Measurements from ENCODE around the gene KCNQ5. TPM values are rescaled to one million over a fixed set of nuclear protein-coding genes. Genes with fewer than 3 reads are reported as not detected.

Gene KCNQ5
- total RNA-seq, 1 donor from 2014 or later = not detected

DNA sequence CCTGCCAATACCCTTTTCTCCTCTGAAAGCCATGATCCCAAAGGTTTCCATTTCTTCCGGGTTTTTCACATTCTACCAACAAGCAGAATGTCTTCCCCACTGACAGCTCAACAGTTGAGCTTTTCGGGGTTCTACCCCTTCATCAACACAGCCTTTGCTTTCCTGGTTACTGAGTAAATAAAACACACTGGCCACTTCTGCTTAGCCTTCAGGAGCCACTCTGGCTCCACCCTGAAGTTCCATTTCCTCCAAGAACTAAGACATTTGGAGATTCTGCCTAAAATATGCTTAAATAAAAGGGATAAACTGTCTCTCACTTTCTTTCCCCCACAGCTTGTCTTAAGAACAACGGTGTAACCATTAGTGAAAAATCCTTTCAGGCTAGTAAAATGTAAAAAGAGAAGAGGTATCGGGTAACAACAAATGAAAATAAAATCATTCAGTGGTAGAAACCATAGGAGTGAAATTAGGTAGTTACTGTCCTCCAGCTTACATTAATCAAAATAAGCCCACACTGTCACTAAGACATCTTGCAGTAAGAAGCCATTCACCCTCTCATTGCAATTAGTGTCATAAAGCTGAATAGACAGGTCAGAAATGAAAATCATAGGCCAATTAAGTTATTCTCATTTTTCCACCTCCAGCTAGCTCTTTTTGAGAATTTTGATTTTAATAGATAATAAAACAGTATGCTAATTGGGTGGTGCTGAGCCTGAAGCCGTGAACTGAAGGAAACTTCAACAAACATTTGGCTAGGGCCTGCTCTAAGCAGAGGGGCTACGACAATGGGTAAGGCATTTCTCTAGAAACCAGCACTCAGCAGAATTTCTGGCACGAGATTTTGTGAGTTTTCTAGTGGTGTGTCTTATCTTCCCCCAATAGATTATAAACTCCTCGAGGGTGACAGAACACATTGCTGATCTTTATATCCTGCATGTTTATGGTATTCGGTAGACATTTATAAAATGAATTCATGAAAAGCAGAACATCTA lies 409.2 kb downstream of the KCNQ5 start:
- H3K4me1 ChIP-seq = peaks cover 6% of the 10 kb centered on the region
- H3K9ac ChIP-seq = no peak overlapping the region
- DNase-seq (ENCODE audit: low spot score) = no peak
- H3K36me3 ChIP-seq = no peaks in the 10 kb centered on the region
- TF ChIP-seq, protein P1, sequence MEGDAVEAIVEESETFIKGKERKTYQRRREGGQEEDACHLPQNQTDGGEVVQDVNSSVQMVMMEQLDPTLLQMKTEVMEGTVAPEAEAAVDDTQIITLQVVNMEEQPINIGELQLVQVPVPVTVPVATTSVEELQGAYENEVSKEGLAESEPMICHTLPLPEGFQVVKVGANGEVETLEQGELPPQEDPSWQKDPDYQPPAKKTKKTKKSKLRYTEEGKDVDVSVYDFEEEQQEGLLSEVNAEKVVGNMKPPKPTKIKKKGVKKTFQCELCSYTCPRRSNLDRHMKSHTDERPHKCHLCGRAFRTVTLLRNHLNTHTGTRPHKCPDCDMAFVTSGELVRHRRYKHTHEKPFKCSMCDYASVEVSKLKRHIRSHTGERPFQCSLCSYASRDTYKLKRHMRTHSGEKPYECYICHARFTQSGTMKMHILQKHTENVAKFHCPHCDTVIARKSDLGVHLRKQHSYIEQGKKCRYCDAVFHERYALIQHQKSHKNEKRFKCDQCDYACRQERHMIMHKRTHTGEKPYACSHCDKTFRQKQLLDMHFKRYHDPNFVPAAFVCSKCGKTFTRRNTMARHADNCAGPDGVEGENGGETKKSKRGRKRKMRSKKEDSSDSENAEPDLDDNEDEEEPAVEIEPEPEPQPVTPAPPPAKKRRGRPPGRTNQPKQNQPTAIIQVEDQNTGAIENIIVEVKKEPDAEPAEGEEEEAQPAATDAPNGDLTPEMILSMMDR (IDR thresholded peaks at IDR 0.05) = no peak
- no peak for TF ChIP-seq EZH2 (IDR thresholded peaks at IDR 0.05)
- TF ChIP-seq EZH2phosphoT487 (IDR thresholded peaks at IDR 0.05) = no peak
- Mint-ChIP-seq H3K36me3 (no peaks in the 10 kb centered on the region), H3K27ac (no peak overlapping the region), H3K4me3 (no peak overlapping the region), H3K9me3 (no peaks in the 10 kb centered on the region), H3K4me1 (peaks cover 6% of the 10 kb centered on the region), H3K27me3 (ENCODE audit: insufficient read depth, low read depth) (no peaks in the 10 kb centered on the region)
- peak overlapping the region; percentile 6 for H2AFZ ChIP-seq (replicated peaks)
- H3K9me3 ChIP-seq (ENCODE audit: low read depth) = no peaks in the 10 kb centered on the region
- no peak overlapping the region for H3K4me3 ChIP-seq
- no peak overlapping the region for H3K27ac ChIP-seq
- no peak overlapping the region for H3K4me2 ChIP-seq
- no peaks in the 10 kb centered on the region for H3K79me2 ChIP-seq (ENCODE audit: low read depth)
- no peaks in the 10 kb centered on the region for H3F3A ChIP-seq (ENCODE audit: low read depth)
- H4K20me1 ChIP-seq (ENCODE audit: low read depth) = no peaks in the 10 kb centered on the region
- no peaks in the 10 kb centered on the region for H3K27me3 ChIP-seq

DNA sequence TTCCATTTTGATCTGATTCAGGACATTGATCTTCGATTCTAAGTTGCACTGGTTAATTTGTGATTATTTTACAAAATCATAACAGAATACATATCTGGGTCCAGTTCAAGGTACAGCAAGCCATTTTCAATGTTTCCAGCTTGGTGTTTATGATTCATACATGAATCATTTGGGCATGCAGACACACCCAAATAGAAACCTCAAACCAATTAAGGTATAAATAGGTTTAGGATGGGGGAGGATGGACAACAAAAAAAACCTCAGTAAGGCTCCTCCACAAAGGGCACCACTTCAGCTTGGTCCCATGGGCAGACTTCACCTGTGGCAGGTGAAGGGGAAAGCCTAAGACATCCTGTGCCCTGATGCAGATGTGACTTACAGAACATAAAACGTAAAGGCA lies 410.7 kb downstream of the KCNQ5 start:
- no peak overlapping the region for H3K4me3 Mint-ChIP-seq
- peaks cover 6% of the 10 kb centered on the region for H3K4me1 Mint-ChIP-seq

DNA sequence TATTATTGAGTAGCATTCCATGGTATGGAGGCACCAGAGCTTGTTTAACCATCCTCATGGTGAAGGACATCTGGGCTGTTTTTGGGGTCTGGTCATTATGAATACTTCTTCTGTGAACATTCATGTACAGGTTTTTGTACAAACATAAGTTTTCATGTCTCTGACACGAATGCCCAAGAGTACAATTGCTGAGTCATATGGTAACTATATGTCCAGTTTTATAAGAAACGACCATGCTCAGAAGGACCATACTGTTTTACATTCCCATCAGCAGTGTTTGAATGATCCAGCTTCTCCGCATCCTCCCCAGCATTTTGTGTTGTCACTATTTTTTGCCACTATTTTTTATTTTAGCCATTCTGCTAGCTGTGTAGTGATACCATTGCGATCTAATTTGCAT lies 414.8 kb downstream of the KCNQ5 start:
- Mint-ChIP-seq H3K27ac (no peak overlapping the region), H3K36me3 (no peaks in the 10 kb centered on the region)

More for the DNA sequence above, 410.7 kb downstream of the KCNQ5 start:
- Histone ChIP-seq H3K79me2 (ENCODE audit: low read depth) (no peaks in the 10 kb centered on the region), H3K27ac (no peak overlapping the region), H3K27me3 (no peaks in the 10 kb centered on the region), H3F3A (ENCODE audit: low read depth) (no peaks in the 10 kb centered on the region), H4K20me1 (ENCODE audit: low read depth) (no peaks in the 10 kb centered on the region), H3K9ac (no peak overlapping the region), H3K9me3 (ENCODE audit: low read depth) (no peaks in the 10 kb centered on the region), H3K4me2 (no peak overlapping the region), H3K4me3 (no peak overlapping the region), H2AFZ (replicated peaks) (no peak overlapping the region), H3K36me3 (no peaks in the 10 kb centered on the region), H3K4me1 (peaks cover 6% of the 10 kb centered on the region)
- Mint-ChIP-seq H3K27me3 (ENCODE audit: insufficient read depth, low read depth) (peaks cover 2% of the 10 kb centered on the region), H3K9me3 (no peaks in the 10 kb centered on the region), H3K27ac (no peak overlapping the region), H3K36me3 (no peaks in the 10 kb centered on the region)
- DNase-seq (ENCODE audit: low spot score) = no peak
- TF ChIP-seq EZH2 (IDR thresholded peaks at IDR 0.05) = no peak
- no peak for TF ChIP-seq EZH2phosphoT487 (IDR thresholded peaks at IDR 0.05)
- TF ChIP-seq, protein P1 (IDR thresholded peaks at IDR 0.05) = no peak

More for the DNA sequence above, 414.8 kb downstream of the KCNQ5 start:
- no peak for DNase-seq (ENCODE audit: low spot score)
- Histone ChIP-seq H3K27ac (no peak overlapping the region), H3F3A (ENCODE audit: low read depth) (no peaks in the 10 kb centered on the region), H3K36me3 (no peaks in the 10 kb centered on the region), H3K4me1 (no peaks in the 10 kb centered on the region), H4K20me1 (ENCODE audit: low read depth) (no peaks in the 10 kb centered on the region), H2AFZ (replicated peaks) (no peak overlapping the region), H3K9me3 (ENCODE audit: low read depth) (no peaks in the 10 kb centered on the region), H3K27me3 (no peaks in the 10 kb centered on the region), H3K4me2 (no peak overlapping the region), H3K79me2 (ENCODE audit: low read depth) (no peaks in the 10 kb centered on the region), H3K9ac (no peak overlapping the region), H3K4me3 (no peak overlapping the region)
- no peak overlapping the region for H3K4me3 Mint-ChIP-seq
- H3K9me3 Mint-ChIP-seq = peaks cover 4% of the 10 kb centered on the region
- H3K27me3 Mint-ChIP-seq (ENCODE audit: insufficient read depth, low read depth) = peaks cover 2% of the 10 kb centered on the region
- TF ChIP-seq EZH2 (IDR thresholded peaks at IDR 0.05) = no peak
- no peak for TF ChIP-seq EZH2phosphoT487 (IDR thresholded peaks at IDR 0.05)
- TF ChIP-seq, protein P1 (IDR thresholded peaks at IDR 0.05) = no peak
- H3K4me1 Mint-ChIP-seq = no peaks in the 10 kb centered on the region
